IPS-18c (cell line): ENCODE results near the gene PCLO.

Experiments used
- H3K4me3 ChIP-seq: 2 replicates; pipeline ENCODE4 v1.7.0; 2013; ENCODE audit warnings: low read depth, mild to moderate bottlenecking, low read length, moderate library complexity; ENCODE audit not compliant: insufficient read depth
- H3K9me3 ChIP-seq: one replicate; pipeline ENCODE4 v1.6.1; 2013; ENCODE audit warnings: mild to moderate bottlenecking, low read length, moderate library complexity; ENCODE audit not compliant: control insufficient read depth, insufficient read depth

The PCLO gene

DNA sequence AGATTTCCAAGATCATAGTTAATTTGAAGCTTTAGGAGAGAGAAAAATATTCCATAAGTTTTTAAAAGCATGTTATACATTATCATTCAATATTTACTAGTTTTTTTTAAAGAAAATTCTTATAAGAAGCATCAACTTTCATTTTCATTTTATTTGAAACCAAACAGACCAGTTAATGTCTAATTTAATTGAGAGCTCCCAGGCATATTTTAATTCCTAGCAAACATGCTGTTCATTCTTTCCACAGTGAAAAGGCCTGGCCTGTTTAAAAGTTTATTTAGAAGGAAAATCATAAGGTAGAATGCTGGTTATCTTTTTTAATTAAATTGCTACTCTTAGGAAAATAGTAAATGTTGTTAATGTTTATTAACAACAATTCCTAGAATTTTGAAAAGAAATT, 324.4 kb downstream of the PCLO start:
- Histone ChIP-seq H3K4me3 (no peak overlapping the region), H3K9me3 (no peaks in the 10 kb centered on the region)

GRCh38 chr7:82823073-82823472, 339.6 kb downstream of the PCLO start:
- Histone ChIP-seq H3K4me3 (no peak overlapping the region), H3K9me3 (no peaks in the 10 kb centered on the region)

GRCh38 chr7:82821037-82821436, 341.6 kb downstream of the PCLO start:
- no peak overlapping the region for H3K4me3 ChIP-seq

GRCh38 chr7:82818171-82818570, 344.5 kb downstream of the PCLO start:
- H3K4me3 ChIP-seq = no peak overlapping the region
- no peaks in the 10 kb centered on the region for H3K9me3 ChIP-seq

More at GRCh38 chr7:82821037-82821436, 341.6 kb downstream of the PCLO start:
- no peaks in the 10 kb centered on the region for H3K9me3 ChIP-seq

DNA sequence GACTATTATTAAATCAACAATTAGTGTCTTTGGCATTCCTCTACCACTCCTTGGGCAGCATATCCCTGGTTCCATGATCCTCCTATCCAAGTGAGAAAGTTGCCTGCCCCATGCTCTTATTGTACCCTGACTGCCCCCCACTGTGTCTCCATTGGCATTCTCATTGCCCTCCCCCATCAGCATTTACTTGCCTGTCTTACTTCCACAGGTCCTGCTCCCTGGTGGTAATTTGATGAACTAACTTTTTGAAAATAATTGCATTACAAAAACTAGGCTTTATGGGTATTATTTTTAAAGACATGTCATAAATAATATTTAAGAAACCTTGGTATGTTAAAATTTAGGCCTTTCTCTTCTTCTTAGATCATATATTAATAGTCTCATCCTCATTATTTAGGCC, 346.4 kb downstream of the PCLO start:
- H3K4me3 ChIP-seq = no peak overlapping the region

GRCh38 chr7:82810558-82811259, 352.0 kb downstream of the PCLO start:
- Histone ChIP-seq H3K9me3 (no peaks in the 10 kb centered on the region), H3K4me3 (no peak overlapping the region)

More for the DNA sequence above, 346.4 kb downstream of the PCLO start:
- H3K9me3 ChIP-seq = no peaks in the 10 kb centered on the region

DNA sequence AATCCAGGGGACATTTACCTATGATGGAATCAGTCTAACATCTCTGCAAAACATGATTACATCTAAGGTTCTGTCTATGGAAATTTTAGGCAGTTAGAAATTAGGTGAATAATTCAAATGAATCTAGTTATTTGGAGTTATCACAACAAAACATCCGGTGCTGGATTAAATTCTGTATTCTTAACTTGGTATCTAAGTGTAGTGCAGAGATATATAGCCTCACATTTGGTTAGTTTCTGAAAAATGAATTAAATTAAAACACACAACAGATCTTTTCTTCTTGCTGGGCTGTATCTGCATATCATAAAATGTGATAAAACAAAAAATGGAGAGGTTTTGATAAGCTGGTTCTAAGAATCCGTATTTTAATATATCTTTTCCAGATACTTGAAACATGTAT, 354.1 kb downstream of the PCLO start:
- no peak overlapping the region for H3K4me3 ChIP-seq
- no peaks in the 10 kb centered on the region for H3K9me3 ChIP-seq

DNA sequence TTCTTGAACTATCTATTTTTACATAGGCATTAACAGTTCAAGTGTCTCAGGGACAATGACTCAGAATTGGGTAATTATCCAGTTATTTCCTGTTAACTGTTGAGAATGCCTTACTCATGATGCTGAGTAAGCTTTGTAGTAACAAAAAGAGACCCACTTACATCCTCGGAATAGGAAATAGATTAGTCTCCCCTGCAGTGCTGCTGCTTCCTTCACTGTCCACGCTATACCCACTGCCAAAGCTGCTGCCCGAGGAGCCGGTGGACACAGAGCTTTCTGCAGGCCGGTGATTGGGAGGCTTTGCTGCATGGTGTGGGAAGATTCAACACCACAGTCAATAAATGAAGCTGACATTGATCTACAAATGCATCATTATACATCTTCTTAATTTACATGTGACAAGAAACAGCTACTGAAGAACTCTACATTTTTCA, 357.1 kb downstream of the PCLO start:
- H3K9me3 ChIP-seq = no peaks in the 10 kb centered on the region
- no peak overlapping the region for H3K4me3 ChIP-seq

DNA sequence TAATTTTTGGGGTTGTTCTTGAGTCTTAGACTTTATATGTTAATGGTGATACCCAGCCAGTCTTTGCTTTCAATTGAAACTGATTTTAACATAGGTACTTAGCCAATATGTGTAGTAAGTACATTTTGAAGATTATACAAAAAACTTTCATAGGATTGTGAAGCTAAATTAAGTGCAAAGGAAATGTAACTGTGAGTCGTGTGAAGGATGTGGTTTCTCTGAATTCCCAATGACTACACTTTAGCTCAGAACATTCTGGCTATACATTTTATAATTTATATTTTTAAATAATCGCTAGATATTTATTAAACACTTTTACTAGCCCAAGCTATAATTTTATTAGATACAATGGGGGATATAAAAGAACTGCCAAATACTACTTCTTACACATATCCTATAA, 359.3 kb downstream of the PCLO start:
- Histone ChIP-seq H3K9me3 (no peaks in the 10 kb centered on the region), H3K4me3 (no peak overlapping the region)

DNA sequence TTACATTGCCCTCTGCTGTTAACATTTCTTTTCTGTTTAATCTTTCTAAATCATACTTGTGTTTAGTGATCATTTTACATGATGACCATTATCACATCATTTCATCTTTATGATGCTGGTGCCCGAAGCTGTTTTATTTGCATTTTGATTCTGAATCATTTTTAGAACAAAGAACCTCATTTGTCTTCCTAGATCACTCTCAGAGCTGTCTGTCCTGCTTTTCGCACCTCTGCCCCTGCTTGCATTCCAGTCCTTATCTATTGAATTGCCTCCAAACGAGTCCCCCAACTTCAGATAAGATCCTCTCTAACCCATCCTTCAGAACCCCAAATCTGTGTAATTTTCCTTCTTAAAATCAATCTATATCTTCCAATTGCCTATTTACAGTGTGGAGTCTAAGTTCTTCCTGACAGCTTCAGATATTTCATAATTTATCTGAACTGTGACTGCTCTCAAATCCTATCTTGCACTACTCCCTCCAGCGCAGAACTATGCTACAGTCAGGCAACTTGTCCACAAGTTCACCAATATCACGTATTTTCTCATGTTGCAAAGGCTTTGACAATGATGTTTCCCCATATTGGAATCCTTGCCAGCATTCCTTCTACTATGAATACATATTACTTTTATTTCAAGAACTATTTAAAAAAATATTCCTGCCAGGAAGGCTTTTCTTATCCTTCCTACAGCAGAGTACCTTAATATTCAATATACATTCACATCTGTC, 372.6 kb downstream of the PCLO start:
- H3K4me3 ChIP-seq = no peak overlapping the region

GRCh38 chr7:82778021-82778420, 384.7 kb downstream of the PCLO start:
- Histone ChIP-seq H3K9me3 (no peaks in the 10 kb centered on the region), H3K4me3 (no peak overlapping the region)

More for the DNA sequence above, 372.6 kb downstream of the PCLO start:
- H3K9me3 ChIP-seq = no peaks in the 10 kb centered on the region

- H3K4me3 ChIP-seq = no peak overlapping the region
- no peaks in the 10 kb centered on the region for H3K9me3 ChIP-seq
Observed at GRCh38 chr7:82762880-82763279, 399.8 kb downstream of the PCLO start.

DNA sequence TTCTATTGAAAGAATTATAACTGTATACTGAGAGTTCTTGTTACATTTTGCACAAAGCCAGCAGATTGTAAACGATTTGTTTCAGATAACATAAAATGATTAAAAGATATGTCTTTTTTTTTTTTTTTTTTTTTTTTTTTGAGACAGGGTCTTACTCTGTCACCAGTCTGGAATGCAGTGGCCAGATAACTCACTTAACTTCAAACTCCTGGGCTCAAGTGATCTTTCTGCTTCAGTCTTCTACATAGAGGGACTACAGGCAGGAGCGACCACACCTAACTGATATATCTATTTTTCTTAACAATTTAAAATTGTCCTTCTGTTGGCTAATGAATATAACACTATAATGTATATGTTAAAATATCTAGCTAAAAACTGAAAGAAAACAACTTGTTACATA, 401.9 kb downstream of the PCLO start:
- Histone ChIP-seq H3K4me3 (no peak overlapping the region), H3K9me3 (no peaks in the 10 kb centered on the region)

GRCh38 chr7:82760074-82760473, 402.6 kb downstream of the PCLO start:
- H3K9me3 ChIP-seq = no peaks in the 10 kb centered on the region
- H3K4me3 ChIP-seq = no peak overlapping the region

DNA sequence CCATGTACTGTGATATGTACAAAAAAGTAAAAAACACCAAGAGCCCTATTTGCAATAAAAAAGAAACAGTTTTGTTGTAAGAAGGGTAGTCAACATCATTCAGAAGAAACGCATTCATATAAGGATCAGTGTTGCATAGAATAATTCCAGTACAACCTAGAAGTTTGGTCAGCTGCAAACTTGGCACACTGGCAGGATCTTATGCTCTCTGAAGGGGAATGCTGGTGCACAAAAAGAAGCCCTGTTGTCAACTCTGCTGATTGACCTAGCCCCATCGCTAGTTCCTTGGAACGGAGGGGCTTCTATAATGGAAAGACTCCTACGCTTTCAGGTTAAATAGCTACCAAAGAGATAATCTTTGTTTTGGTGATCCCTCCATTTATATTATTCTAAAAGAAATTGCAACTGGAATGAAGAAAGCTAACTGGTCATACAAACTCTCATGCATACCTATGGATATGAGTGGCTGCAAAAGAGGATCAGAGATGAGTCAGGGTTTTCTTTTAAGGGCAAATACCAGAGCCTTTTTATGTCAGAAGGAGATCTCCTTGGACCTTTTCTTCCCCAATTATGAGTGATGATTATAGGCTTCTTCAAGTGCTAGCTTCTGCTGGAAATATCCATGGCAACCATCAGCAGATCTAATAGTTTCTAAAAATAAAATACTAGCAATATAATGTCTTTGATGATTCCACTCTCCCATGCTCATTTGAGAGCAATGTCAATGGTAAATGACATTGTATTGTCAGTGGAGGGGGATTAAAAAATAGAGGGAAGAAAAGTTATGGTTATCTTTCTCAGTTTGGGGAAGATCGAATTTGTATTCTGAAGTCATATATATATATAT, 406.8 kb downstream of the PCLO start:
- Histone ChIP-seq H3K9me3 (no peaks in the 10 kb centered on the region), H3K4me3 (no peak overlapping the region)

- Histone ChIP-seq H3K4me3 (no peak overlapping the region), H3K9me3 (no peaks in the 10 kb centered on the region)
Observed at GRCh38 chr7:82750007-82750406, 412.7 kb downstream of the PCLO start.

DNA sequence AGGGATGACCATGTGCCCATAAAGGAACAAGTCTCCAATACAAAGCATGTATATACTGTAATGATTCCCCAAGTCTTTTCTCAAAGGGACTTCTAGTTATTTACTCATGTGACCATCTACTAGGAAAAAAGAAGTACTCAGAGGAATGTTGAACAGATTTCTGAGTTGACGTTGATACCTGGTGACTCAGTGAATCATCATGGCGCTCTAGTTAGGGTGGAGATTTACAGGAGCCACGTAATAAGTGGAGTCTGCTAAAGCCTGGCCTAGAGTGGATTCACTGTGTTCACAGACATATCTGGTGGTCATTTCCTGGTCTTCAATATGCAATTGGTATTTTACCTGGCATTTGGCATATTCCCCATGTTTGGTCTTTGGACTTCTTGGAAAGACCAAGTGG, 416.9 kb downstream of the PCLO start:
- Histone ChIP-seq H3K9me3 (no peaks in the 10 kb centered on the region), H3K4me3 (no peak overlapping the region)

- no peaks in the 10 kb centered on the region for H3K9me3 ChIP-seq
- H3K4me3 ChIP-seq = no peak overlapping the region
Observed at GRCh38 chr7:82745117-82745516, 417.6 kb downstream of the PCLO start.
